Neuronal stem cell (in vitro differentiated cells): ENCODE data around the gene ZFHX3.

ENCODE experiments used
- DNase-seq: peaks from one replicate; pipeline ENCODE4 v3.0.0-alpha.2; 2013; ENCODE audit warnings: low spot score
- H2AFZ ChIP-seq: one replicate; pipeline ENCODE4 v1.6.1; 2013; ENCODE audit warnings: mild to moderate bottlenecking, low read length, inconsistent platforms
- H2AK5ac ChIP-seq: 2 replicates; pipeline ENCODE4 v1.6.1; 2013; ENCODE audit warnings: low read depth, mild to moderate bottlenecking, inconsistent platforms, low read length, moderate library complexity, mixed read lengths
- H2BK120ac ChIP-seq: 2 replicates; pipeline ENCODE4 v1.6.1; 2013; ENCODE audit warnings: low read depth, mild to moderate bottlenecking, inconsistent platforms, low read length, moderate library complexity, mixed read lengths
- H2BK12ac ChIP-seq: one replicate; pipeline ENCODE4 v1.6.1; 2013; ENCODE audit warnings: low read length, inconsistent platforms
- H2BK15ac ChIP-seq: 2 replicates; pipeline ENCODE4 v1.6.1; 2013; ENCODE audit warnings: mild to moderate bottlenecking, low read length, inconsistent platforms, mixed read lengths
- H2BK5ac ChIP-seq: one replicate; pipeline ENCODE4 v1.6.1; 2013; ENCODE audit warnings: inconsistent platforms, mild to moderate bottlenecking, low read length, moderate library complexity
- H3K14ac ChIP-seq: one replicate; pipeline ENCODE4 v1.6.1; 2013; ENCODE audit warnings: low read length, inconsistent platforms
- H3K18ac ChIP-seq: 2 replicates; pipeline ENCODE4 v1.6.1; 2013; ENCODE audit warnings: low read length, inconsistent platforms
- H3K23ac ChIP-seq: 2 replicates; pipeline ENCODE4 v1.6.1; 2013; ENCODE audit warnings: low read depth, mild to moderate bottlenecking, mixed read lengths, low read length, inconsistent platforms; ENCODE audit not compliant: poor library complexity
- H3K27ac ChIP-seq: replicated peaks from 3 replicates; pipeline ENCODE4 v1.5.1; 2013; ENCODE audit warnings: low read length, inconsistent platforms
- H3K27me3 ChIP-seq, 3 experiments: 2 replicates each; pipeline ENCODE4 v1.6.1; 2013; ENCODE audit warnings: low read length in 3 of 3, mild to moderate bottlenecking in 2 of 3, inconsistent platforms in 1 of 3, low read depth in 1 of 3, mixed read lengths in 1 of 3, moderate library complexity in 1 of 3; ENCODE audit not compliant: control insufficient read depth in 3 of 3, insufficient read depth in 3 of 3
- H3K36me3 ChIP-seq, 2 donors: replicated peaks in 1 of 2; 2 replicates each; pipeline ENCODE4 v1.6.1; 2013; ENCODE audit warnings: low read length in 2 of 2; ENCODE audit not compliant: control insufficient read depth in 2 of 2, insufficient read depth in 2 of 2
- H3K4ac ChIP-seq: 2 replicates; pipeline ENCODE4 v1.6.1; 2013; ENCODE audit warnings: inconsistent platforms, mild to moderate bottlenecking, low read length, moderate library complexity
- H3K4me1 ChIP-seq, 2 donors: 1 replicate in 1 of 2; 2 replicates in 1 of 2; pipeline ENCODE4 v1.6.1; 2013; ENCODE audit warnings: low read length in 2 of 2, low read depth in 1 of 2; ENCODE audit not compliant: control insufficient read depth in 2 of 2, insufficient read depth in 1 of 2
- H3K4me2 ChIP-seq: one replicate; pipeline ENCODE4 v1.6.1; 2013; ENCODE audit warnings: mild to moderate bottlenecking, low read length, inconsistent platforms; ENCODE audit not compliant: insufficient read depth, poor library complexity, severe bottlenecking
- H3K4me3 ChIP-seq, 2 donors: 2 replicates each; pipeline ENCODE4 v1.5.1; 2013; ENCODE audit warnings: low read length in 2 of 2, mild to moderate bottlenecking in 2 of 2, inconsistent platforms in 1 of 2, moderate library complexity in 1 of 2
- H3K79me1 ChIP-seq: one replicate; pipeline ENCODE4 v1.6.1; 2013; ENCODE audit warnings: low read depth, mild to moderate bottlenecking, inconsistent platforms, low read length, moderate library complexity
- H3K9ac ChIP-seq: one replicate; pipeline ENCODE4 v1.6.1; 2013; ENCODE audit warnings: mild to moderate bottlenecking, low read depth, low read length, inconsistent platforms; ENCODE audit not compliant: poor library complexity
- H3K9me3 ChIP-seq, 2 donors: replicated peaks in 1 of 2; 2 replicates each; pipeline versions ENCODE3 to v1.6.1; 2013; ENCODE audit warnings: low read length in 2 of 2, mild to moderate bottlenecking in 2 of 2, inconsistent platforms in 1 of 2, low read depth in 1 of 2, mixed read lengths in 1 of 2, moderate library complexity in 1 of 2; ENCODE audit not compliant: control insufficient read depth in 2 of 2, insufficient read depth in 1 of 2
- H4K8ac ChIP-seq: one replicate; pipeline ENCODE4 v1.6.1; 2013; ENCODE audit warnings: low read depth, mild to moderate bottlenecking, inconsistent platforms, low read length, moderate library complexity
- H4K91ac ChIP-seq: one replicate; pipeline ENCODE4 v1.6.1; 2013; ENCODE audit warnings: low read length, low read depth, mild to moderate bottlenecking, inconsistent platforms; ENCODE audit not compliant: poor library complexity
- WGBS, 2 donors: extraction: QIAGEN DNeasy Blood & Tissue Kit; methylation state at CpG; one replicate each; pipeline ENCODE4 v1.1.7; 2013; ENCODE audit warnings: missing lambda C conversion rate in 2 of 2, mixed read lengths in 1 of 2; ENCODE audit not compliant: insufficient read length in 2 of 2, insufficient replicate concordance in 1 of 2; ENCODE audit errors: extremely low coverage in 2 of 2; 5-methylcytosine and 5-hydroxymethylcytosine counted together

The ZFHX3 gene

GRCh38 chr16:72857834-72858664 lies 189.9 kb downstream of the ZFHX3 start:
- Histone ChIP-seq H3K9me3 (peaks cover 0 to under 1% of the 10 kb centered on the region in 2 donors), H2BK15ac (no peak overlapping the region), H3K23ac (no peak overlapping the region), H2AK5ac (no peak overlapping the region), H3K27me3 (peaks cover 0 to 2% (median 0%) of the 10 kb centered on the region in 3 experiments), H2AFZ (no peak overlapping the region), H3K4me3 (no peak overlapping the region), H3K4me2 (no peak overlapping the region), H3K79me1 (no peaks in the 10 kb centered on the region), H4K8ac (no peak overlapping the region), H3K4ac (no peak overlapping the region), H2BK5ac (no peak overlapping the region), H3K9ac (no peak overlapping the region), H3K4me1 (peaks cover 16 to 26% of the 10 kb centered on the region in 2 donors), H2BK120ac (no peak overlapping the region), H3K14ac (no peak overlapping the region), H2BK12ac (no peak overlapping the region), H3K18ac (no peak overlapping the region), H3K36me3 (peaks cover 0 to 23% of the 10 kb centered on the region in 2 donors), H3K27ac (no peak overlapping the region), H4K91ac (no peak overlapping the region)
- WGBS, 2 donors, result no CpG with 5 or more reads among the region's 14 CpGs
- no peak for DNase-seq

DNA sequence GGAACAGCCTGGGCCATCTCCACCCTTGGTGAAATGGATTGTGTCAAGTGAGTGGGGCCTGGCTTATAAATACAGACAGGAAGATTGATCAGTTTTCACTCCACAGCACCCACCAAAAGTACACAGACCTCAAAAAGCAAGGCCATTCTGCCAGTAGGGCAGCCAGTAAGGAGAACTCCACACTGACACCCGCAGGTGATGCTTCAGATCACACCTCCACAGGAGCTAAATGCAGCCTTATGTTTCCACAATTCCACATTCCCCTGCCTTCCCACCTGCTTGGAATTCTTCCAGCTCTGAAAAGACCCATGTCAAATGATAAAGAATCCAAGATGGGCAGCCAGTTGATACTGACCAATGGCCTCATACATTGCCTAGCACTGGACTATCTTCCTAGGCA lies 191.1 kb downstream of the ZFHX3 start:
- no CpG with 5 or more reads among the region's 1 CpG for WGBS, 2 donors
- no peak for DNase-seq

GRCh38 chr16:72854267-72854959 lies 193.5 kb downstream of the ZFHX3 start:
- Histone ChIP-seq H3K79me1 (no peaks in the 10 kb centered on the region), H3K9me3 (peaks cover 0 to 6% of the 10 kb centered on the region in 2 donors), H2BK15ac (no peak overlapping the region), H4K91ac (no peak overlapping the region), H3K9ac (no peak overlapping the region), H3K23ac (no peak overlapping the region), H3K4ac (no peak overlapping the region), H3K4me1 (peaks cover 16 to 19% of the 10 kb centered on the region in 2 donors), H4K8ac (no peak overlapping the region), H2AFZ (no peak overlapping the region), H3K27ac (no peak overlapping the region), H3K36me3 (peaks cover 0 to 16% of the 10 kb centered on the region in 2 donors), H3K4me3 (no peak overlapping the region), H3K4me2 (no peak overlapping the region), H2BK12ac (no peak overlapping the region), H3K18ac (no peak overlapping the region), H2BK5ac (no peak overlapping the region), H2BK120ac (no peak overlapping the region), H3K14ac (no peak overlapping the region), H2AK5ac (no peak overlapping the region), H3K27me3 (peaks cover 0 to 2% (median 0%) of the 10 kb centered on the region in 3 experiments)
- DNase-seq, result no peak
- no CpG with 5 or more reads among the region's 11 CpGs for WGBS, 2 donors

More for the DNA sequence above, 191.1 kb downstream of the ZFHX3 start:
- no peak overlapping the region for H4K8ac ChIP-seq
- H3K9ac ChIP-seq, result no peak overlapping the region
- H3K4ac ChIP-seq, result no peak overlapping the region
- H2BK15ac ChIP-seq, result no peak overlapping the region
- H2AK5ac ChIP-seq, result no peak overlapping the region
- H2BK120ac ChIP-seq, result no peak overlapping the region
- H3K36me3 ChIP-seq, result peaks cover 0 to 19% of the 10 kb centered on the region in 2 donors
- H2BK12ac ChIP-seq, result no peak overlapping the region
- no peak overlapping the region for H2BK5ac ChIP-seq
- H3K18ac ChIP-seq, result no peak overlapping the region
- H3K9me3 ChIP-seq, result peaks cover 0 to 6% of the 10 kb centered on the region in 2 donors
- H3K4me3 ChIP-seq, result no peak overlapping the region
- peaks cover 0 to 2% (median 0%) of the 10 kb centered on the region in 3 experiments for H3K27me3 ChIP-seq
- no peak overlapping the region for H3K14ac ChIP-seq
- no peak overlapping the region for H2AFZ ChIP-seq
- H3K27ac ChIP-seq, result no peak overlapping the region
- peaks cover 16 to 26% of the 10 kb centered on the region in 2 donors for H3K4me1 ChIP-seq
- H3K79me1 ChIP-seq, result no peaks in the 10 kb centered on the region
- no peak overlapping the region for H4K91ac ChIP-seq
- H3K23ac ChIP-seq, result no peak overlapping the region
- no peak overlapping the region for H3K4me2 ChIP-seq
